ENCODE measurements around the gene HECTD3.
"Not testable (repeated sequence)": the region's sequence is repeated elsewhere in the genome, so short reads cannot be mapped to it uniquely, and the experiment has no call there.

Gene HECTD3

DNA sequence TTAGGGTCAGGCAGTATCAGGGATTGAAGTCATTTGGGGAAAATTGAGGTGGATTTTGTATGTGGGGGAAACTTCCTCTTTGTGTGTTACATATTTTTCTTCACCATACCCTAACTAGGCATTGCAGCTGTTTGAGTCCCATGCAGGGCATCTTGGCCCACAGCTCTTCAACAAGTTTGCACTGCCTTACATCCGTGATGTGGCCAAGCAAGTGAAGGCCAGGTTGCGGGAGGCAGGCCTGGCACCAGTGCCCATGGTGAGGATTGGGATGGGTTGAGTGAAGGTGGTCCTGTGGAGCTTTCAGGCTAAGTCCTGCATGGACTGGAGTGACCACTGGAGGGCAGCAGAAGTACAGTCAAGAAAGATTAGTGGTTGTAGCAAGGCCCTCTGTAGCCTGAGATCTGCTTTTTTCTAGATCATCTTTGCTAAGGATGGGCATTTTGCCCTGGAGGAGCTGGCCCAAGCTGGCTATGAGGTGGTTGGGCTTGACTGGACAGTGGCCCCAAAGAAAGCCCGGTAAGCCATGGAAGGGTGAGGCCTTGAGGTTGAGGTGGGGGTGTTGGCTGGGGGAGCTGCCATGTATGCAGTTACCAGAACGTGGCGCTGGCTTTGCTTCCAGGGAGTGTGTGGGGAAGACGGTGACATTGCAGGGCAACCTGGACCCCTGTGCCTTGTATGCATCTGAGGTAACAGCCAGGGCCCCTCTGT lies 3.4 kb upstream of the HECTD3 start:
- DNase-seq (ENCODE audit: low spot score) = peak; percentile 64

- DNase-seq (ENCODE audit: low spot score) = no peak
These were observed 2.6 kb upstream of the HECTD3 start for GRCh38 chr1:45013551-45014209.

DNA sequence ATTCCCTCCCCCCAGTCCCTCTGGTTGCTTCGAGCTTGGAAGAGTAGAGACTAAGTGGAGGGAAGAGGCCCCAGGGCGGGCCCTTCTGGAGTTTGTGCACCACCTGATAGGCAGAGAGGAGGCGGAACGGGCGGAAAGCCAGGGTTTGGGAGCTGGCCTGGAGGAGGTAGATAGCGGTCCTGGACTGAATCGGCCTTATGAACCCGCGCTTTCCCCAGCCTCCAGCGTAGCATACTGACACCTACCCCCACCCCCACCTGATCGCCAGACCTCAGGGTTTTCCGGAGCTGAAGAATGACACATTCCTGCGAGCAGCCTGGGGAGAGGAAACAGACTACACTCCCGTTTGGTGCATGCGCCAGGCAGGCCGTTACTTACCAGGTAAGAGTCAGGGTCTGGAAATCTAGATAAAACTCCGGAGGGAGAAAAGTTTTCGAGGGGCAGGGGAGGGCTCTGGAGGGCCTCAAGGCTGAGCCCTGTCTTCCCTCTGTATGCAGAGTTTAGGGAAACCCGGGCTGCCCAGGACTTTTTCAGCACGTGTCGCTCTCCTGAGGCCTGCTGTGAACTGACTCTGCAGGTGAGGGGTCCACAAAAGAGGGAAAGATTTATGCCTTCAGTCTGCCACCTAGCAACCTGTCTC lies 1.6 kb upstream of the HECTD3 start:
- peak; percentile 51 for DNase-seq (ENCODE audit: low spot score)

GRCh38 chr1:45011837-45012638 lies 914 bp upstream of the HECTD3 start, which contains the start of gene UROD:
UROD (plus strand) TSS chr1:45012254; CDS start chr1:45012266, 12 bp downstream.
- peak; percentile 98 for DNase-seq (ENCODE audit: low spot score)

DNA sequence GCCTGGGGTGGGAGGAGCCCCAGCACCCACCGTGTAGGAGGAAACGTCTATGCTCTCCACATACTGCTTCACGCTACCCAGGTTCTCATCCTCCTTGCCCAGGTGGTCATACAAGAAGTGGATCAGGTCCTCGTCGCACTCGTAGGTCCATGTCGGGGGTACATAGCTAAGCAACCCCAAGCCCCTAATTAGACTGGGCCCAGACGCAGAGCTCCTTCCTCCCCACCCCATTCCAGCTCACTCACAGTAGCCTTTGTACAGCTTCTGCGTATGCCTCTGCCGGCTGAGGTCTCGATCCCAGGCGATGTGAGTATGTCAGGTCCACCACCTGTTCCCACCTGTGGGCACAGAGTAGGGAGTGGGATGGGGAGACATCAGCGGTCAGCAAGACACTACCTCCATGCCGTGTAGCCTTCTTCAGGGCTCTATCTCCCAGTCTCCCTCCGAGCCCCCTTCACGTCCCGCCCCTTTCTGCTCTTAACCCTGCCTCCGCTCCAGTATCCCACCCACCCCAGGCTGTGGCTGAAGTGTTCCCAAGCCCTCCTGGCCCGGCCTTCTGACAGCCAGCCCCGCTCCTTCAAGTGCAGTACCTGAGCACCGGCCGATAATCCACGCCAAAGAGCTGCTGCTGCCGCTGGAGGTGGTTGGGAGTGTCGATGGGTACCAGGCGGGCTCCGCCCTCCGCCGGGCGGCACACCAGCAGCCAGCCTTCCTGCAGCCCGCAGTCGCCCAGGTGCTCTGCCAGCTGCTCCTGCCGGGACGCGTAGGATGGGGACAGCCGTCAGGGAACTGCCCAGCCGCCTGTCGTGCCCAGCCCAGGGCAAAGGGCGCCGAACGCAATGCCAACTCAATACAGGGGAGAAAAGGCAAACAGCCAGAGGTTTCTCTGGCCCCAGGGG lies 919 bp downstream of the HECTD3 start:
- DNase-seq (ENCODE audit: low spot score) = peak; percentile 53

DNA sequence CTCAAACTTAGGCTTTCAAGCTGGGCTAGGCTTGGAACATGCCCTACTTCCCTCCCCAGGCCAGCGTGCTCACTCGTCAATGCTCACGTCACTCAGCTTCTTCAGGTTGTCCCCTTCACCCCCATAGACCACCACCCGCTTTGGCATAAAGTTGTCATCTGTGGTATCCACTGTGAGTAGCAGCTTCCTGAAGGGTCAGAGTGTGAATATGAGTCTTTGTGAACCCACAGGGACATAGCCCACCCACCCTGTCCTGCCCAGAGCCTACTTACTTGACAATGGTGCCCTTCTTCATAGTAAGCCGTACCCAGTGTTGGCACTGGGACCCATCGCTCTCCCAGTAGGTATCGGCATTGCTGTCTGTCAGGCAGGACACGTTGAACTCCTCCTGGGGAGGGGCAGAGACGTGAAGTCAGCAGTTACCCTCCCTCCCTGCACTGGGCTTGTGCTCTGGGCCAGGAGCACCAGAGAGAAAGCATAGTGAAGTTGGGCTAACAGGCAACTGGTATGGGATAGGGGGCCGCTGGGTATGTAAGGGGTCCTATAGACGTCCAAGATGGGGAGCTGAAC lies 1.7 kb downstream of the HECTD3 start:
- no peak for DNase-seq (ENCODE audit: low spot score)

DNA sequence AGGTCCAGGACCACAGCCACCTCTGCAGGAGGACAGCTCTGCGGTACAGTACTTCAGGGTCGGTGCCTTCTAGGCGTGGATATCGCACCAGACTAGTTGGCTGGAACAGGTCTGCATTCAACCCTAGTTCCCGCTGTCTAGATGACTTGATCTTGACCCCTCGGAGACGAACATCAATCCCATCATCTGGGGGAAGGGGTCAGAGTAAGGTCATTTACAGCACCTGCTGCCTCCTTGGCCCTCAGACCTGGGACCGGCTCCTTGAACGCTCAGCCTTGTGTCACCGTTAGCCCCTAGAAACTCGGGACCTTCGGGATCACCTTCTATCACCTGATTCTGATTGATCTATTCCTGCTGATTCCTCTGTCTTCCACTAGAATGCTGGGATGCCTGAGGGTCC lies 2.6 kb downstream of the HECTD3 start:
- no peak for DNase-seq (ENCODE audit: low spot score)

DNA sequence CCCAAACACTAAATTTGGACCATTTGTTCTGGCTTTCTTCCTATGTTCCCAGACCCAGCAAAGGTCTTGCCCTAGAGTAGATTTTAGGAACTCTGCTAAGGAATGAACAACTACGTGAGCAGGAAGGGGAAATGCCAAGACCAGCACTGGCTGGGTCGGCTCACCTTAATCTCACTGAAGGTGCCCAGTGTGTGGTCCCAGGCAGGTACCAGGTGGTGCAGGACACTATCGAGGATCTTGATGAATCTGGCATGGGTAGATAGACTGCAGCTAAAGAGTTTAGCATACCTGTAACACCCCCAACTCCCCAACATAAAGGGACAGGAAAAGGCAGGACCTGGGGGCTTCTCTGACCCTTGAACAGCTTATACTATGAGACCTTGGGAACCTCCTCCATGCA lies 3.0 kb downstream of the HECTD3 start:
- DNase-seq (ENCODE audit: low spot score) = no peak

DNA sequence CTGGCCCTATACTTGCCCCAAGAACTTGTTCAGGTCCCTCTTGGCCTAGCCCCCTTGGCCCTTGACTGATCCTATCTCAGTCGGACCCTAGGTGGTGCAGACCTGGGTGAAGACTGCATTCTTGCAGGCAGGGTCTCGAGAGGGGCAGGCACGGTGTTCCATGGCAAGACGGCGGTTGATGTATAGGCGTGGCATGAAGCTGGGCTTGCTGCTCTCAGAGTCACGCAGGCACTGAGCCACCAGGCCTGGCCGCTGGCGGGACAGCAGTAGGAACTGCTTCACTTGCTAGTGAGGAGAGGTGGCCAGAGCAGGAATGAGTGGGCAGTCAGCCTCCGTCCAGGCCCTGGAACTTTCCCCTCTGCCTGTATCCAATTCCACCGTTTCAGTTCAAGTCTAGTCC lies 3.8 kb downstream of the HECTD3 start:
- no peak for DNase-seq (ENCODE audit: low spot score)

- DNase-seq (ENCODE audit: low spot score) = no peak
These were observed 5.4 kb downstream of the HECTD3 start for GRCh38 chr1:45005761-45006160.

DNA sequence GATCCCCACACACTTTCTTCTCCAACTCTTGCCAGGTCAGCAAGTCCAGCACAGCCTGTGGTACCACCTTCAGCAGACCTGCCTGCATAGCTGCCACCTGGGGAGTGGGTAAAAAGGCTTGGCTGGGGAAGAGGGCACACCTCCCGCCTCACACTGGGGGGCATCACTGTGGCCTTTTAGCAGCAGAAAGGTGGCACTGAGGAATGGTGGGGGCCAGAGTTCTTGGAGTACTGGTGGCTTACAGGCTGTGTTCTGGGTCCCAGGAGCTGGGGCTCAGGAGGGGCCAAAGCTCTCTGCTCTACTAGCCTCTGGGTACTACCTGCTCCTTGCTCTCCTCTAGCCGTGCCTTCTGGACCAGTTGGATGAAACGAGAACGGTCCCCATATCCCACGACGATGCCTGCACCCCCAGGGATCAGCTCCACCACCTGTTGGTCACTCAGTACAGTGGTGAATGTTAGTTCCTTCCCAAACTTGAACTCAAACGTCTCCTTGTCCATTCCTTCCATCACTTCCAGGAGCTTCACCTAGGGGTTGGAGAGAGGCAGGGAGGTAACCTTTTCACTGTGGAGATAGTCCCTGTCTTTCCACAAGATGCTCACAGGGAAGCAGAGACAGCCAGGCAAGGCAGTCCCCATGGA lies 6.7 kb downstream of the HECTD3 start:
- no peak for DNase-seq (ENCODE audit: low spot score)

DNA sequence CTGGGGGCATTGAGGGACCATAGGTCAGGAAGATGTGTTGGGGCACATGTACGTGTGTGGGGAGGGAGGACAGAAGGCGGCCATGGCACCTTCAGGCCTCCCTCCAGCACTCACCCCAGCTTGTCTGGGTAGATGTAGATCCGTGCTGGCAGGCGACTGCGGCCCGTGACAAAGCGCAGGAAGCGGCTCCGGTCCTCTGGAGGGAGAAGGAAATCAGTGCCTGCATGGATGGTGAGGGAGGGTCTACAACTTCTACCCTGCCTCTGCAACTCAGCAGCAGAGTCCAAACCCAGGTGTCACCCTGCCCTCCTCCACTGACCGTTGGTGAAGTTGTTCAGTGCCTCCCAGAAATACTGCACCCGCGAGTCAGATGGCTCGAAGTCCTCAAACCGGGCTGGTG lies 7.4 kb downstream of the HECTD3 start:
- no peak for DNase-seq (ENCODE audit: low spot score)

DNA sequence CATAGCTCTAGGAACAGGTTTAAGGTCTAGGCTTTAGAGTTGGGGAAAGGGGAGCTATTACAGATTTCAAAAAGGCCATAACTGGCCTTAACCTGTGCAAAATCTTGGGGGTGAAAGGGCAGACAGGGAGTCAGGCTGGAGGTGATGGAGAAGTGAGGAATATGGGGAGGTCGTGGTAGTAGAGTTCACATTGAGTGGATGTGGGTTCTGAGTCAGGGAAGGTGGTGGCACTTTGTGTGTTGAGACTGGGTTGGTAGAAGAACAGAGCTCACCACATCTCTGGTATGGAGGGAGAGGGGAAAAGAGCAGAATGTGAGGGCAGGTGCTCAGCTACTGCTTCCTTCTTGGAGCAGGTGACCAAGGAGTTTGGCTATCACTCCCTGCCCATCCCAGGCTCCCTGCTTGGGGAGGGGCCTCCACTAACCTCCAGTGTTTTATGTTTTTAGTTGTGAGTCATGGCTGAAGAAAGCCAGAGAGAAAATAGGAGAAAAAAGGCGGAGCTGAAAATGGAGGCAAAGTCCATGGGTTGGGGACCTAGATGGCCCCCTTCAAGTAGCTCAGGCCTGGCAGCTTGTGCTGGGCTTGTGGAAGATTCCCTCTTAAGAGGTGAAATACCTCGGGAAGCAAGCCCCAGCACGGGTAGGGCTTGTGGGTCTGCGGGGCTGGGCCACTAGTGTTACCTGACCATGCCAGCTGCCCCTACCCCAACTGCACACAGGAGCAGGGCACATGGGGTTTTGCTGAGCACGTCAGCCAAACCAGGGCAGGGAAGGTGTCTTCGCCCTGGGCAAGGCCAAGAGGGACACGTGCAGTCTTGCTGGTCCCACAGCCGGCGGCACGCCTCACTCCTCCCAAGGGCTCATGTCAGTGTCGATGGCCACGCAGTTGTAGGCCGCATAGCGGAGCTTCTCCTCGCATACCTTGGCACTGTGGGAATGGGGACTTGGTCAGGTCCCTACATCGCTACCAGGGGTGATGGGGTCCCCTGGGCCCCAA lies 8.2 kb downstream of the HECTD3 start:
- DNase-seq (ENCODE audit: low spot score) = no peak

DNA sequence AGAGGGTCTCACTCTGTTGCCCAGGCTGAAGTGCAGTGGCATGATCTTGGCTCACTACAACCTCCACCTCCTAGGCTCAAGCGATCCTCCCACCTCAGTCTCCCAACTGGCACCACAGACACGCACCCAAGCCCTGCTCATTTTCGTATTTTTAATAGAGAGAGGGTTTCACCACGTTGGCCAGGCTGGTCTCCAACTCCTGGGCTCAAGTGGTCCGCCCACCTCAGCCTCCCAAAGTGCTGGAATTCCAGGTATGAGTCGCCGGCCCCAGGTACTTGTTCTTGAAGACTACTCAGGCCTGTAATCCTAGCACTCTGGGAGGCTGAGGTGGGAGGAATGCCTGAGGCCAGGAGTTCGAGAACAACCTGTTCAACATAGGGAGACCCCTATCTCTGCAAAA lies 9.5 kb downstream of the HECTD3 start:
- not testable (repeated sequence) for DNase-seq (ENCODE audit: low spot score)

DNA sequence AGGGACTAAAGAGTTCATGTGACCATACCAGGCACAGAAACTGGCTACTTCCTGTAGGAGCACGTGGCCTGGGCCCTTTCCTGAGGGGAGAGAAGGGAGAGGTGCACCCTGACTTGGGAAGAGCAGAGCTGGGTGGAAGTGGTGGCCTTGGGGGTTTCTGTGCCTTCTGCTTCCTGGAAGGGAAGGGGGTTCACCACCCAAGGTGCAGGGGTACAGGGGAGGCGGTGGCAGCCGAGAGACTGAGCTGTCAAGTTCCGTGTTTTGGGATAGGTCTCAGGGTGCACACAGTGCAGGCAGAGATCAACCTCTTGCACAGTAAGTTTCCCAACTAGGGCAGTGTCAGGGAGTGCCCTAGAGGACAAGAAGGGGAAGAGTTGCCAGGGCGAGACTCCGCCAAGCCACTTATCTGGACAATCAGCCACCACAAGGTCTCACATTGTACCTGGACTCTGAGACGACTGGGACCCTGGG lies 10.1 kb downstream of the HECTD3 start:
- DNase-seq (ENCODE audit: low spot score) = no peak

DNA sequence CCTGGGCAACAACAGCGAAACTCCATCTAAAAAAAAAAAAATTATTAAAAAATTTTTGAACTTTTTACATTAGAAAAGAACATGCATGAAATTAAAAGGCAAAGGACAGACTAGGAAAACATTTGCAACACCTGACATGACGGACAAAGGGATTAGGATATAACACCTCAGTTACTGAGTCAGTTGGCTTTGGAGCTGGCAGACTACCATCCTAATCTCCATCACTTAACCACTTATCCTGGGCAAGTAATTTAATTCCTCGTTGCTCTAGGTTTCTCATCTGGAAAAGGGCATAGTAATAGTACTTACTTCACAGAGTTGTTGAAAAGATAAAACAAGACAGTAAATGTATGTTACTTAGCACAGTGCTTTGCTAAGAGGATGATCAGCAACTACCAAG lies 11.9 kb downstream of the HECTD3 start:
- no peak for DNase-seq (ENCODE audit: low spot score)

- no peak for DNase-seq (ENCODE audit: low spot score)
These were observed 15.5 kb downstream of the HECTD3 start for GRCh38 chr1:44995467-44996238.

GRCh38 chr1:44994309-44994898 lies 16.7 kb downstream of the HECTD3 start:
- no peak for DNase-seq (ENCODE audit: low spot score)

Measured in LoVo (cell line).